ENCODE data around the gene ELL2. TPM values are rescaled to one million over a fixed set of nuclear protein-coding genes. Genes with fewer than 3 reads are reported as not detected.

Gene ELL2
- total RNA-seq, 1 donor from 2014 or later = 14.2 TPM

DNA sequence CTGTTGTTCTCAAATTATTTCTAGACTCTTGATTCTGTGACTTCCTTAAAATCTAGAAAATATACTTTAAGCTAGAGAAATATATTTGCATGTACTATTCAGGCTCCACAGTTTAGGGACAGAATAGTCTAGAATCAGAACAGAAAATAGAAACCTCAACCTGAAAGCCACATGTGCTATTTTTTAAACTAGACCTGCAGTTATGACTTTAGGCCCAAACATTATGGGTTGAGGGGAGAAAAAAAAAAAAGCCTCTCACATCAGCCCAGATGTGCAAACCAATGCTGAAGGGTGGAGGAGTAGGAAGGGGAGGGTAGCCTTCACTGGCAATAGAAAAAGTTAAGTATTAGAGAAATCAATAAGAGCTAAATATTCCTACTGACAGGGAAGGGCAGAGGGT is 35.7 kb downstream of the ELL2 start:
- no peaks in the 10 kb centered on the region for H4K20me1 ChIP-seq (ENCODE audit: low read depth)
- no peak overlapping the region for H3K4me2 ChIP-seq
- no peak overlapping the region for H3K27ac ChIP-seq
- H3K36me3 ChIP-seq = no peaks in the 10 kb centered on the region
- H3K4me3 ChIP-seq = no peak overlapping the region
- no peaks in the 10 kb centered on the region for H3K4me1 ChIP-seq
- no peaks in the 10 kb centered on the region for H3K9me3 ChIP-seq (ENCODE audit: low read depth)
- Mint-ChIP-seq H3K9me3 (no peaks in the 10 kb centered on the region), H3K27me3 (ENCODE audit: insufficient read depth, low read depth) (peaks cover 9% of the 10 kb centered on the region), H3K4me3 (no peak overlapping the region), H3K4me1 (peaks cover 12% of the 10 kb centered on the region), H3K36me3 (peaks cover 2% of the 10 kb centered on the region), H3K27ac (no peak overlapping the region)
- H3K9ac ChIP-seq = no peak overlapping the region
- H3F3A ChIP-seq (ENCODE audit: low read depth) = peaks cover 3% of the 10 kb centered on the region
- no peak overlapping the region for H2AFZ ChIP-seq (replicated peaks)
- H3K27me3 ChIP-seq = no peaks in the 10 kb centered on the region
- DNase-seq (ENCODE audit: low spot score) = no peak
- TF ChIP-seq, protein P1, sequence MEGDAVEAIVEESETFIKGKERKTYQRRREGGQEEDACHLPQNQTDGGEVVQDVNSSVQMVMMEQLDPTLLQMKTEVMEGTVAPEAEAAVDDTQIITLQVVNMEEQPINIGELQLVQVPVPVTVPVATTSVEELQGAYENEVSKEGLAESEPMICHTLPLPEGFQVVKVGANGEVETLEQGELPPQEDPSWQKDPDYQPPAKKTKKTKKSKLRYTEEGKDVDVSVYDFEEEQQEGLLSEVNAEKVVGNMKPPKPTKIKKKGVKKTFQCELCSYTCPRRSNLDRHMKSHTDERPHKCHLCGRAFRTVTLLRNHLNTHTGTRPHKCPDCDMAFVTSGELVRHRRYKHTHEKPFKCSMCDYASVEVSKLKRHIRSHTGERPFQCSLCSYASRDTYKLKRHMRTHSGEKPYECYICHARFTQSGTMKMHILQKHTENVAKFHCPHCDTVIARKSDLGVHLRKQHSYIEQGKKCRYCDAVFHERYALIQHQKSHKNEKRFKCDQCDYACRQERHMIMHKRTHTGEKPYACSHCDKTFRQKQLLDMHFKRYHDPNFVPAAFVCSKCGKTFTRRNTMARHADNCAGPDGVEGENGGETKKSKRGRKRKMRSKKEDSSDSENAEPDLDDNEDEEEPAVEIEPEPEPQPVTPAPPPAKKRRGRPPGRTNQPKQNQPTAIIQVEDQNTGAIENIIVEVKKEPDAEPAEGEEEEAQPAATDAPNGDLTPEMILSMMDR (IDR thresholded peaks at IDR 0.05) = no peak
- TF ChIP-seq EZH2phosphoT487 (IDR thresholded peaks at IDR 0.05) (no peak), EZH2 (IDR thresholded peaks at IDR 0.05) (no peak)
- H3K79me2 ChIP-seq (ENCODE audit: low read depth) = no peaks in the 10 kb centered on the region

DNA sequence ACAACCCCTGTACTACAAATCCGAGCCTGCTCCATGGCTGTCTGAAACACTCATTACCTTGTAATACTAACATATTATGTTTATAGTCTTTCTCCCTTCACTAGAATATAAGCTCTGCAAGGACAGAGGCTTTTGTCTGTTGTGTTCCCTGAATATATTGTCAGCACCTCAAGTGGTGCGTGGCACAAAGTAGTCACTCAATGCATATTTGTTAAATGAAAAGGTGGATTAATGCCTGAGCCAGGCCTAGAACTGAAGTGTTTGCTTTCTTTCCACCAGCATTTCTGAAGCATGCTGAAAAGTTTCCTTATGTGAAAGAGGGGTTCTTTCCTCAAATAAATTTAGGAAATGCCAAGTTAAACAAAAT is 36.3 kb downstream of the ELL2 start:
- H4K20me1 ChIP-seq (ENCODE audit: low read depth) = no peaks in the 10 kb centered on the region
- Mint-ChIP-seq H3K36me3 (peaks cover 2% of the 10 kb centered on the region), H3K27ac (no peak overlapping the region), H3K27me3 (ENCODE audit: insufficient read depth, low read depth) (peaks cover 9% of the 10 kb centered on the region), H3K9me3 (no peaks in the 10 kb centered on the region), H3K4me1 (peaks cover 12% of the 10 kb centered on the region), H3K4me3 (no peak overlapping the region)
- H3K79me2 ChIP-seq (ENCODE audit: low read depth) = no peaks in the 10 kb centered on the region
- H3K27me3 ChIP-seq = no peaks in the 10 kb centered on the region
- no peaks in the 10 kb centered on the region for H3K4me1 ChIP-seq
- no peak for DNase-seq (ENCODE audit: low spot score)
- no peaks in the 10 kb centered on the region for H3K9me3 ChIP-seq (ENCODE audit: low read depth)
- H3K27ac ChIP-seq = no peak overlapping the region
- H3K36me3 ChIP-seq = no peaks in the 10 kb centered on the region
- no peak overlapping the region for H3K4me3 ChIP-seq
- no peak overlapping the region for H2AFZ ChIP-seq (replicated peaks)
- H3F3A ChIP-seq (ENCODE audit: low read depth) = peaks cover 3% of the 10 kb centered on the region
- no peak overlapping the region for H3K4me2 ChIP-seq
- no peak for TF ChIP-seq EZH2phosphoT487 (IDR thresholded peaks at IDR 0.05)
- TF ChIP-seq, protein P1 (IDR thresholded peaks at IDR 0.05) = no peak
- TF ChIP-seq EZH2 (IDR thresholded peaks at IDR 0.05) = no peak
- no peak overlapping the region for H3K9ac ChIP-seq

DNA sequence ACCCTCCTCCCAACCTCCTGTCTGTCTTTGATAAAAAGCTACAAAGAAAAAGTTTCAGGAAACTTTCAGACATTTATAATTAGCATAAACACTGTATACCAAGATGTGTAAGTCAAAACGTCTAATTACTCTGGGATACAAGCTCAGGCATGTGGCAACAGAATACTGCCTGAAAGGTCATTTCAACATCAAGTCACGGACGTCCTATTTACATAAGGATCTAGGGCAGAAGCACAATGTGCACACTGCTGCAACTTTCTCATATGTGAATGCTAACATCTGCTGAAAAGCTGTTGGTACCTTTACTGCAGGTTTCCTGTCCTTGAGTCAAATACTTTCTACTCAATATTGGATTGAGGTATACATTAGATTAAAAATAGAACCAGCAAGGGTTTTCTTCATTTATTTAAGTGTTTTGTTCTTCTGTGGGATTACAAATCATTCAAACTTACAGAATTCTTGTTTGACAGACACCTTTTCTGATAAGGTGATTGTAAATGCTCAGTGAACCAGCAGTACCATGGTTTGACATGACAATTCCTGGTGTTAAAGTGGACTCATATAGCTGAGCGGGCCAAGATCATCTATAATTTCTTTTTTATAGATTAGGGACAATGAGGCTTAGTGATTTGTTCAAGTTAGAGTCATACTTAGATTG is 36.8 kb downstream of the ELL2 start:
- TF ChIP-seq, protein P1 (IDR thresholded peaks at IDR 0.05) = no peak
- TF ChIP-seq EZH2phosphoT487 (IDR thresholded peaks at IDR 0.05) (no peak), EZH2 (IDR thresholded peaks at IDR 0.05) (no peak)
- peaks cover 2% of the 10 kb centered on the region for H3K36me3 Mint-ChIP-seq
- Histone ChIP-seq H3K4me2 (no peak overlapping the region), H3K9ac (no peak overlapping the region), H4K20me1 (ENCODE audit: low read depth) (no peaks in the 10 kb centered on the region), H3F3A (ENCODE audit: low read depth) (peaks cover 3% of the 10 kb centered on the region), H3K4me1 (no peaks in the 10 kb centered on the region), H2AFZ (replicated peaks) (no peak overlapping the region), H3K27me3 (no peaks in the 10 kb centered on the region), H3K9me3 (ENCODE audit: low read depth) (no peaks in the 10 kb centered on the region), H3K27ac (no peak overlapping the region), H3K36me3 (no peaks in the 10 kb centered on the region), H3K79me2 (ENCODE audit: low read depth) (no peaks in the 10 kb centered on the region), H3K4me3 (no peak overlapping the region)
- H3K27ac Mint-ChIP-seq = no peak overlapping the region
- peaks cover 9% of the 10 kb centered on the region for H3K27me3 Mint-ChIP-seq (ENCODE audit: insufficient read depth, low read depth)
- H3K4me3 Mint-ChIP-seq = no peak overlapping the region
- H3K4me1 Mint-ChIP-seq = peaks cover 12% of the 10 kb centered on the region
- no peaks in the 10 kb centered on the region for H3K9me3 Mint-ChIP-seq
- DNase-seq (ENCODE audit: low spot score) = no peak

All from neural progenitor cell (in vitro differentiated cells).